A549 (cell line): ENCODE results near the gene SLC39A10.

Experiments
- CTCF ChIP-seq: fragments of >200 bp; sonication (Bioruptor Twin); formaldehyde crosslinking; IDR thresholded peaks from 3 replicates; pipeline ENCODE4 v1.5.1; 2016
- EP300 ChIP-seq, 2 experiments: fragments of >200 bp; sonication (Bioruptor Twin); formaldehyde crosslinking; IDR thresholded peaks; 2 replicates in 1 of 2; 3 replicates in 1 of 2; pipeline ENCODE4 v1.6.1; 2016 to 2017
- MAZ ChIP-seq: fragments of 150-350 bp; IDR thresholded peaks from 2 replicates; pipeline ENCODE4 v1.6.1; 2014; ENCODE audit warnings: antibody characterized with exemption, low read depth, low read length, borderline replicate concordance
- POLR2A ChIP-seq: IDR thresholded peaks from 2 replicates; pipeline ENCODE4 v1.6.1; 2012; ENCODE audit warnings: mild to moderate bottlenecking, low read length
- RAD21 ChIP-seq, 2 experiments: fragments of >200 bp in 1 of 2; sonication (Bioruptor Twin) in 1 of 2; formaldehyde crosslinking in 1 of 2; IDR thresholded peaks in 1 of 2; conservative IDR thresholded peaks in 1 of 2; 2 replicates in 1 of 2; 3 replicates in 1 of 2; pipeline ENCODE4 v1.6.1; 2012 to 2018; ENCODE audit warnings: inconsistent platforms in 1 of 2

GRCh38 chr2:195659114-195659513, 2.1 kb downstream of the SLC39A10 start:
- no peak for TF ChIP-seq POLR2A
- TF ChIP-seq CTCF: no peak
- no peak for TF ChIP-seq MAZ
- no peak for TF ChIP-seq EP300 (IDR thresholded peaks at IDR 0.05)
- TF ChIP-seq RAD21 (conservative IDR thresholded peaks at IDR 0.05 in 1 of 2, IDR thresholded peaks at IDR 0.05 in 1 of 2): no peak
